OCI-LY1 (cell line): Measurements from ENCODE around the gene USP7.

Source experiments
- EZH2 ChIP-seq: fragments of 200-600 bp; sonication (generic), shearing (Covaris generic); IDR thresholded peaks from 2 replicates; pipeline ENCODE4 v1.8.0; 2017; ENCODE audit warnings: borderline replicate concordance, mixed run types, mild to moderate bottlenecking, antibody characterized with exemption, low read length, moderate library complexity, mixed read lengths
- TF ChIP-seq, protein P1 (sequence below): fragments of 200-600 bp; sonication (generic), shearing (Covaris generic); IDR thresholded peaks from 2 replicates; pipeline ENCODE4 v1.5.1; 2017; ENCODE audit warnings: mild to moderate bottlenecking, antibody characterized with exemption, low read length, moderate library complexity, mixed read lengths

DNA sequence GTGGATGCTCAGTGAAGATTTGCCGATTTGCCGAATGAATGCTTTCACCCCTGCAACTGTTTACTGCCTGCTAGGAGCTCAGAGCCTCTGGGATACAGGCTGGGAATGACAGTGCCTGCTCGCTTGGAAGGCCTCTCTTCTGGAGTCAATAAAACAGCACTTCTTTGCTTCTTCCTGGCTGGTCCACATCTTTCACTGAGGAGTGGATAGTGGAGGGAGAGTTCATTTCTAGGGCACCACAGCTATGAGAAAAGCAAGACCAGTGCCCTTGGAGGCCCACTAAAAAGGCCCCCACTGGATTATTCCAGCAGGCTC, 3.1 kb upstream of the USP7 start:
- TF ChIP-seq, protein P1, sequence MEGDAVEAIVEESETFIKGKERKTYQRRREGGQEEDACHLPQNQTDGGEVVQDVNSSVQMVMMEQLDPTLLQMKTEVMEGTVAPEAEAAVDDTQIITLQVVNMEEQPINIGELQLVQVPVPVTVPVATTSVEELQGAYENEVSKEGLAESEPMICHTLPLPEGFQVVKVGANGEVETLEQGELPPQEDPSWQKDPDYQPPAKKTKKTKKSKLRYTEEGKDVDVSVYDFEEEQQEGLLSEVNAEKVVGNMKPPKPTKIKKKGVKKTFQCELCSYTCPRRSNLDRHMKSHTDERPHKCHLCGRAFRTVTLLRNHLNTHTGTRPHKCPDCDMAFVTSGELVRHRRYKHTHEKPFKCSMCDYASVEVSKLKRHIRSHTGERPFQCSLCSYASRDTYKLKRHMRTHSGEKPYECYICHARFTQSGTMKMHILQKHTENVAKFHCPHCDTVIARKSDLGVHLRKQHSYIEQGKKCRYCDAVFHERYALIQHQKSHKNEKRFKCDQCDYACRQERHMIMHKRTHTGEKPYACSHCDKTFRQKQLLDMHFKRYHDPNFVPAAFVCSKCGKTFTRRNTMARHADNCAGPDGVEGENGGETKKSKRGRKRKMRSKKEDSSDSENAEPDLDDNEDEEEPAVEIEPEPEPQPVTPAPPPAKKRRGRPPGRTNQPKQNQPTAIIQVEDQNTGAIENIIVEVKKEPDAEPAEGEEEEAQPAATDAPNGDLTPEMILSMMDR, result no peak
- TF ChIP-seq EZH2, result no peak
